GM19239 (cell line): ENCODE results near the gene SLC34A3.
"Not testable (repeated sequence)": the region's sequence is repeated elsewhere in the genome, so short reads cannot be mapped to it uniquely, and the experiment has no call there.

Experiments used
- DNase-seq: peaks from one replicate; pipeline ENCODE4 v3.0.0; 2011; ENCODE audit warnings: low spot score; ENCODE audit not compliant: insufficient read length
- FAIRE-seq: peaks from 2 replicates; lab custom pipeline; 2011; peaks lifted over from hg19 to GRCh38; lab: Jason Lieb, UNC

SLC34A3 gene

GRCh38 chr9:137253717-137254623 is 23.3 kb downstream of the SLC34A3 start:
- DNase-seq = no peak
- no peak for FAIRE-seq

DNA sequence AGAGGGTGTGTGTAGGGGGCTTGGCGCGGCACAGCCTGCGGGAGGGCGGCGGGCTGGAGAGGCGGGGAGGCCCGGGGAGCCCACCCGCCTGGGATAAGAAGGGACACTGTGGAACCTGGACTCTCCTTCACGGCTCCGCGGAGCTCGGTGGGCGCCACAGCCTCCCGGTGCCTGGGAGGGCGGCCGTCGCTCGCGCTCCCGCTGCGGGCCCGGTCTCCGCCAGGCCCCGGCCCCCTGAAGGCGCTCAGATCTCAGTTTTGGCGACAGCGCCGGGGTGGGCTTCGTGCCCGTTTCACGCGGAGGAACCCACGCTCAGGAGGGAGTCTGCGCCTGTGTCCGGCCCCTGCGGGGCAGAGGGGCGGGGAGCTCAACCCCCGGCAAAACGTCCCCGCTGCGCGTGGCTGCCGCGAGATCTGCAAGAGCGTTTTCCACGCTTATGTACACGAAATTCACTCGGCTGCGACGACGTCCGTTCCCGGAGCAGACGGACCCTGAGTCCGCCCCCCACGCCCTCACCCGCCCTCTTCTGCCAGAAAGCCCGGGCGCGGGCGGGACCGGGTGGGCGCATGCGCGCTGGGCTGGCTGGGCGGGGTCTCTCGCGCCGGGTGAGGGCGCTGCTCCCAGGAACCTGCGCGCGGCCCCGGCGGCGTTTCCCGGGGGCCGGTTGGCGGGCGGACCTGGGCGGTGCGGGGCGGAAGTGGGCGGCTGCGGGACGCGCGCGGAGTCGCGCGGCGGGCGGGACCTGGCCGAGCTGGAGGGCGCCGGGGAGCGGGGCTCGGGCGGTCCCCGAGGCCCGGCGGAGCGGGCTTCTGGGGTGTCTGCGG is 24.1 kb downstream of the SLC34A3 start, which contains the start of gene NELFB:
TSS of gene NELFB (plus strand) at position 704 of the 824 bp plus-strand sequence.
- FAIRE-seq (peak; percentile 92), DNase-seq (peak; percentile 100)

GRCh38 chr9:137255448-137256114 is 24.9 kb downstream of the SLC34A3 start:
- DNase-seq (peak; percentile 64), FAIRE-seq (peak; percentile 66)

GRCh38 chr9:137256362-137256761 is 25.7 kb downstream of the SLC34A3 start:
- FAIRE-seq (no peak), DNase-seq (no peak)

DNA sequence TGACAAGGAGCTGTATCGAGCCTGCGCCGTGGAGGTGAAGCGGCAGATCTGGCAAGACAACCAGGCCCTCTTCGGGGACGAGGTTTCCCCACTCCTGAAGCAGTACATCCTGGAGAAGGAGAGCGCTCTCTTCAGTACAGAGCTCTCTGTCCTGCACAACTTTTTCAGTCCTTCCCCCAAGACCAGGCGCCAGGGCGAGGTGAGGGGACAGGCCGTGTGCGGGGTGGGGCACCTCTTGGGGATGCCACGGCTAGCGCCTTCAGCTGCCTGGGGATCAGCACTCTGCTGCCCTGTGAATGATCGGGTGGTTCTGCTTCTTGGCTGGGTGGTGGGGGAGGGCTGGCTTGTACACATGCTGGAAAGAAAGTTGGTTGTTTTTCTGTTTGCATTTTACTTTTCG is 26.2 kb downstream of the SLC34A3 start:
- FAIRE-seq = no peak
- no peak for DNase-seq

- FAIRE-seq, DNase-seq: not testable (repeated sequence)
Observed at GRCh38 chr9:137262173-137262908, 31.6 kb downstream of the SLC34A3 start.

DNA sequence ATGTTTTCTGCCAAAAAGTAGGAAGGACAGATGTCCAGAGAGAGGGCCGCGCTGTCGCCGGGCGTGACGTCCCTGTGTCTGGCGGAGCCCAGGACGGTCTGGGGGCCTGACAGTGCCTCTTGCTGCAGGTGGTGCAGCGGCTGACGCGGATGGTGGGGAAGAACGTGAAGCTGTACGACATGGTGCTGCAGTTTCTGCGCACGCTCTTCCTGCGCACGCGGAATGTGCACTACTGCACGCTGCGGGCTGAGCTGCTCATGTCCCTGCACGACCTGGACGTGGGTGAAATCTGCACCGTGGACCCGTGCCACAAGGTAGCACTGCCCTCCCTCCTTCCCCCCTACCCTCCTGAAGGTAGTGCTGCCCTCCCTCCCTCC is 32.2 kb downstream of the SLC34A3 start:
- FAIRE-seq (no peak), DNase-seq (no peak)

DNA sequence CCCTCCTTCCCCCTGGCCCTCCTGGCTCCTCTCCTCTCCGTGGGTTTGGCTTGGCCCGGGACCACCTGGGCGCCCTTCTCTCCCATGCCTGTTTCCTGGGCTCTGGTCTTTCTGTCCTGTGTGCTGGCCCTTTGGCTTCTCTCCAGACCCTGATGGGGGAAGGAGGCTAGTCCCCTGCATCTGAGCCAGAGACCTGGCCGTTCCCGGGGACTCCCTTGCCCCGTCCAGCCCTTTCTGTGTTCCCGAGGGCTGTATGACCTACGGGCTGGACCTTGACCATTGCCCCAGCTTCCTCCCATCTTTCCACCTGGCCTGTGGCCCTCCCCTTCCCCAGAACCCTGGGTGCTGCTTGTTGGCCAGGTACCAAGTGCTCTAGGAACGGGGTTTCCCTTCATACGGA is 32.8 kb downstream of the SLC34A3 start:
- FAIRE-seq (no peak), DNase-seq (no peak)

GRCh38 chr9:137264067-137264466 is 33.4 kb downstream of the SLC34A3 start:
- FAIRE-seq = no peak
- DNase-seq = no peak

DNA sequence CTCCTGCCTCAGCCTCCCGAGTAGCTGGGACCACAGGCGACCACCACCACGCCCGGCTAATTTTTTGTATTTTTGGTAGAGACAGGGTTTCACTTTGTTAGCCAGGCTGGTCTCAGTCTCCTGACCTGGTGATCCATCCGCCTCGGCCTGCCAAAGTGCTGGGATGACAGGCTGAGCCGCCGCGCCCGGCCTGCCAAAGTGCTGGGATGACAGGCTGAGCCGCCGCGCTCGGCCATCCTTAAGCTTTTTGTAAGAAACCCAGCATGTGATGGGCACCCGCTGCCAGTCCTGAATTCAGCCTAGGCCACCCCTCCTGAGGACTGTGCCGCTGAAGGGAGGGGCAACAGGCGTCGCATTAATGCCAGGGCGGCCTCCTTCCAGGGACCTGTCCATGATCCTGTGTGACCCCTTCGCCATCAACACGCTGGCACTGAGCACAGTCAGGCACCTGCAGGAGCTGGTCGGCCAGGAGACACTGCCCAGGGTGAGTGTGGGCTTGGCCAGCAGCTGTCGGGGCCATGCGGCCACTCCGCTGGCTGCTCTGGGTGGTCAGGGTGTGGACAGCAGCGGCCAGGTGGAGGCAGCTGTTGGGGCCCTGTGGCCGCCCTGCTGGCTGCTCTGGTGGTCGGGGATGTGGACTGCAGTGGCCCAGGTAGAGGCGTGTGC is 34.9 kb downstream of the SLC34A3 start:
- FAIRE-seq (no peak), DNase-seq (no peak)

GRCh38 chr9:137266162-137266527 is 35.4 kb downstream of the SLC34A3 start:
- no peak for DNase-seq
- no peak for FAIRE-seq

GRCh38 chr9:137266585-137267453 is 36.1 kb downstream of the SLC34A3 start:
- no peak for DNase-seq
- FAIRE-seq = no peak

DNA sequence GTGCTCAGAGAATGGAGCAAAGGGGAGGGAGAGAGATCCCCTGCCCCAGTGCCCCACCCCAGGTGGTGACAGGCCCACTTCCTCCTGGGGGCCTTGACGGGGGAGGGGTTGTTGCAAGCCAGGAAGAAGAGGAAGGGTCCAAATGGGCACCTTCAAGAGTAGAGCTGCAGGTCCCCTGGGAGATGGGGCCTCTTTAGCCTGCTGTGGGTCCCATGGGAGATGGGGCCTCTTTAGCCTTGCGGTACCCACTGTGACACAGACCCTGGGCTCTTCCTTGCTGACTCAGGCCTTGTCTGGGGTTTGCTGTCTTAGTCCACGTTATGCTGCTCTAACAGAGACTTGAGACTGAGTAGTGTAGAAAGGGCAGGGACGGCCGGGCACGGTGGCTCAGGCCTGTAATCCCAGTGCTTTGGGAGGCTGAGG is 37.2 kb downstream of the SLC34A3 start:
- peak; percentile 78 for FAIRE-seq
- DNase-seq = peak; percentile 60

GRCh38 chr9:137268538-137269201 is 38.0 kb downstream of the SLC34A3 start:
- DNase-seq = no peak
- no peak for FAIRE-seq

- DNase-seq = no peak
- FAIRE-seq = peak; percentile 45
Observed at GRCh38 chr9:137269231-137269772, 38.6 kb downstream of the SLC34A3 start.

DNA sequence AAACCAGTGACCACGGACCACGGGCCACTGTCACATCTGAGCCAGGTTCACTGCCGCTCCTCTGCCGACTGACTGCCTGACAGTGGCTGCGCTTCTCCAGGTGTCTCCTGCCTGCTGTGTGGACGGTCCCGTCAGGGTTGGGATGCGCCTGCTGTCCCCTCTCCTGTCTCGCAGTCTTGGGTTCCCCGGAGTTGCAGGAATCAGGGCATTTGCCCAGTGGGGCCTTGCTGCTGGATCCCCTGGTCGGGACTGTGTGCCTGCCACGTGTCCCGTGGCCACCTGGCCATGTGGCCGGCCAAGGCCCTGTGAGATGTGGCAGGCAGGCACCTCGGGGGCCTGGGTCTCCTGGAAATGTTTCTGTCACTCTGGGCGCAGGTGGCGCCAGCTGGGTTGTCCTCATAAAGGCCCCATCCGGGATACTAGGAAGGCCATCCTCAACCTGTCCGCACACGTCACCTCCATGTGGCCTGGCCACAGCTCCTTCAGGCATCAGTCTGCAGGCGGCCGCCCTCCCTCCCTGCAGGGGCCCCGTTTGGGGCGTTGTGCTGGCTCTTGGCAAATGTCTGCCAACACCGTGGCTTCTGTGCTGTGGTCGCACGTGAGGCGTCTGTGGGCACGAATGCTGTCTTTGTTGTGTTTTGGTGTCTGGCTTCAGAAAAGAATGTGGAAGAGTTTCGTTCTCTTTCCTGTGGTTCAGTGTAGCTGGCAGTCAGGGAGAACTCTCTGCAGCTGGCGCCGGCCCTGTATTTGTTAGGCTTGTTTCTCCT is 40.4 kb downstream of the SLC34A3 start:
- FAIRE-seq = no peak

GRCh38 chr9:137271696-137272076 is 41.0 kb downstream of the SLC34A3 start:
- DNase-seq = no peak
- no peak for FAIRE-seq

More for the DNA sequence above, 40.4 kb downstream of the SLC34A3 start:
- DNase-seq = no peak
